T follicular helper cell (primary cell): ENCODE measurements around the gene CLCN1.

Experiments used
- DNase-seq: peaks from one replicate; pipeline ENCODE4 v3.0.0-alpha.2; 2020; ENCODE audit warnings: low read depth

The CLCN1 gene

DNA sequence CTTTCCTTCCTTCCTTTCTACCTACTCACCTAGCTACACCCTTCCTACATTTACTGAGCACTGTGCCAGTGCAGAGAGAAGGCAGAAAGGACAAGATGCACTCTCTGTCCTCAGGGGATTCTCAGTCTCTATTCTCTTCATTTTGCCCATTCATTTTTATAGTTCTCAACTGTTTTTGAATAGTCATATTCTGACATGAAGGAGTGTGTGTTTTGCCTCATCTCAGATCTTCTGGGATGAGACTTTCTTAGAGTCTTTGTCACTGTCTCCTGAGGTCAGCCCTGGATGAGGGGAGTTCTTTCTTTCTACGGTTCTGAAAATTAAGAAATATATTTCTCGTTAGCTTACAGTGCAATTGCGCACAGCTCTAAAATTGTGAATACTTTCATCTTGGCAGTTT lies 21.3 kb downstream of the CLCN1 start:
- no peak for DNase-seq

DNA sequence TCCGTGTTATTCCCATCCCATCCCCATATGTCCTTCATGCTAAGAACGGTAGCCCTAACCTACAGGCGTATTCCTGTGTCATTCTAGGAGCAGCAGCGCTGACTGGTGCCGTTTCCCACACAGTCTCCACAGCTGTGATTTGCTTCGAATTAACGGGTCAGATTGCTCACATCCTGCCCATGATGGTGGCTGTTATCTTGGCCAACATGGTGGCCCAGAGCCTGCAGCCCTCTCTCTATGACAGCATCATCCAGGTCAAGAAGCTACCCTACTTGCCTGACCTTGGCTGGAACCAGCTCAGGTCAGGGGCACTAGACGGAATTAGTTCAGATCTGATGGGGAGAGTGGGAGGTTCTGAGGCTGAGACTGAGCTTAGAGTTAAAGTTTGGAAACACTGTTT lies 25.9 kb downstream of the CLCN1 start:
- DNase-seq = no peak

DNA sequence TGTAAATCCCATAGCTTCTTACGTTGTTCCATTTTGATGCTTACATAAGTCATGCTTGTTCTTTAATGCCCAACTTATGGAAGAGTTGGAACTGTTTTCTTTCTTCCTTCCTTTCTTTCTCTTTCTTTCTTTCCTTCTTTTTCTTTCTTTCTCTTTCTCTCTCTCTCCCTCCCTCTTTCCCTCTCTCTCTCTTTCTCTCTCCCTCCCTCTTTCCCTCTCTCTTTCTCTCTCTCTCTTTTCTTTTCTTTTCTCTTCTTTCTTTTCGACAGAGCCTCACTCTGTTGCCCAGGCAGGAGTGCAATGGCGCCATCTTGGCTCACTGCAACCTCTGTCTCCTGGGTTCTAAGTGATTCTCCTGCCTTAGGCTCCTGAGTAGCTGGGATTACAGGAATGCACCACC lies 27.7 kb downstream of the CLCN1 start:
- DNase-seq = no peak

GRCh38 chr7:143345428-143345900 lies 29.6 kb downstream of the CLCN1 start:
- peak; percentile 47 for DNase-seq

GRCh38 chr7:143346018-143346417 lies 30.1 kb downstream of the CLCN1 start:
- DNase-seq = no peak

- no peak for DNase-seq
Measured at GRCh38 chr7:143347950-143348349, 32.0 kb downstream of the CLCN1 start.

GRCh38 chr7:143351060-143351459 lies 35.1 kb downstream of the CLCN1 start:
- no peak for DNase-seq

- no peak for DNase-seq
Measured at GRCh38 chr7:143351574-143351973, 35.7 kb downstream of the CLCN1 start.

DNA sequence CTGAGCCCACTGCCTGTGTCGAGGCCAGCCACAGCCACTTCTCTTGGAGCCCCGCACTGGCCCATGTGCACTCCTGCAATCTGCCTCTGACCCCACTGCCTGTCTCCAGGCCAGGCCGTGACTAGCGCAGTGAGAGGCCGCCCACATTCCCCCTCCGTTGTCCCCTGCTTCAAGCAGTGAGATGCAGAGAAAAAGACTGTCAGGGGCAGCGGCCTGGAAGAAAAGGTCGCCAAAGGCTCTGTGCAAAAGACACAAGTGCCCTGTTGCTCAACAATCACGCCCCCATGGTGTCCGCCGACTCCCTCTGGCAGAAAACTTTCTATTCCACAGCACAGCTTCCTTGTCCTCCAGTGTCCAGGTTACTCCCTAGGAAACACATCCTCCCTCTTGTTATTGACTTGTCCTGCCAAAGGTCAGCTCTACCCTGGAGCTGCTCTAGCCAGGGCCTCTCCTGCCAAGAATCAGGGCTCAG lies 36.7 kb downstream of the CLCN1 start:
- no peak for DNase-seq

DNA sequence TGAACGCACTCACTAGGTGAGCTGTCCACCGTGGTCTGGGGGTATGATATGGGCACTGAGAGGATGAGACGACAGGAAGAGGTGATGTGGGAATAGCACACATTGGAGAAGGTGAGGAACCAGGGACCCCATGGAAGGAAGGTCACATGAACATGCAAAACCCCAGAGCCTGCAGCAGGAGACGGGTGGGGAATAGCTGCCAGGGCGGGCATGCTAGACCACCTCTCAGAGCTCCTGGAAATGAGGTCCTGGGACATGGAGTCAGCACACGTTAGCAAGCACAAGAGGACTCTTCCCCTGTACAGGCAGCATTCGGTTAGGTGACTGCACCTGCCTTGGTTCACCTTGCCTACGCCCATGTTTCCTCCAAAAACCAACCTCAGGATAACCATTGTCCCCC lies 38.5 kb downstream of the CLCN1 start:
- no peak for DNase-seq

- no peak for DNase-seq
Measured at GRCh38 chr7:143354965-143355364, 39.1 kb downstream of the CLCN1 start.

DNA sequence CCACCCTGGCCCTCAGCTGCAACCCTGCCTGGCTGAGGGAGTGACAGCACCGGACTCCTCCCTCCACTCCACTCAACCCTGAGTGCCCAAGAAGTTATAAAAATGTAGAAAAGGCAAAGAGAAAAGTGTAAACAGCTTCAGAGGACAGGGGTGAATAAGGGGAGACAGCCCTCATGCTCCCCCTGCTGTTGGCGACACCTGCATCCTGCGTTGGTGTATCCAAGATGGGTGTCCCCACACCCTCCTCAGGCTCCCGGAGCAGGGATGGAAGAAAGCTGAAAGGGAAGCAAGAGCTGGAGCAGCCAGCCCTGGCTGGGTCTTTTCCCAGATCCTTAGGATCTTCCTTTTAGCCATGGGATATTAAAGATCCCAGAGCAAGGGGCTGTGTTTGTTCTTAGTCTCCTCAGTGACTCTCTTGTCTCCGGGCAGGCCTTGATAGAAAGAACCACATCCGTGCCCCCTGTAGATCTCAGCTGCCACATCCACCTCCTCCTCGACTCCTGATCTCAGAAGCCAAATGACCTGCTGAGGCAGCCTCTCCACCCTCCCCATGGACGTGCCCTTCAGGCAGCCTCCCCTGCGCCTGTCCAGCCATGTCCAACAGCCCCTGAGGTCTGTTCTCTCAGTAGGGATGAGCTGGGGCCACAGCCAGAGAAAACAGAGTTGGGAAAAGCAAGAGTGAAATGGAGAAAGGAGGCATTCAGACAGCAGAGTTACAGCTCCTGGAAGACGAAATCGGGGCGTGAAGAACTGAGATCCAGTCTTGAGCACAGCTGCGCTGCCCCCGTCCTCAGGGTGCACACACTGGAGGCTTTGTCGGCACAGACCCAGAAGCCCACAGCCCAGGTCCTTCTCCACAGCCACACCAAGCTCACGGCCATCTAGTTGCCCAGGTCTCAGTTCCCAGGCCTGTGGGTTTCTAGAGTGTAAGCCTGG lies 39.8 kb downstream of the CLCN1 start:
- DNase-seq = no peak

DNA sequence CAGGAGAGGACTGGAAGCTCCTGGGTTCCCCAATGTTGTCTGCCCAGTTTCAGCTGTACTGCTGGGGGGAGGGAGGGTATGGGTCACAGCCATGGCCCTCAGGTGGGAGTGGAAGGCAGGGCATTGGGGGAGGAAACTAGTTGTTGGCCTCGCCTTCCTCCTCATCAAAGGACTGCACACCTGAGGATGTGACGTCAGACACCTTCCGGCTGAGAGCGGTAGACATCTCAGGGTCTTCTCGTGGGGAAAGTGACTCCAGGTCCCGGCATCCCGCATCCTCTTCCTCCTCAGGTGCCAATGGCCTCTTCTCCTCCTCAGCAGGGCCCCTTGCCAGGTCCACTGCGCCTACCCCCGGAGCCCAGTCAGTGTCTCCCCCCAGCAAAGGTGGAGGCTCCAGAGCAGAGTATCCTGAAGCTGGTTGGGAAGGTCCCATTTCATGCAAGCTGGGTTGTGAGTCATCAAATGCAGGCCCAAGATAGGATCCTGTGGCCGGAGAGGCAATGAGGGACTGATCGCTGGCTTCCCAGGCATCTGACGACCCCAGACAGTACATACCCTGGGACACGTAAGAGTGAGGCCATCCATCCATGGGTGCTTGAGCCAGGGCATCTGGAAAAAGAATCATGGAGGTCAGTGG lies 40.6 kb downstream of the CLCN1 start:
- no peak for DNase-seq

DNA sequence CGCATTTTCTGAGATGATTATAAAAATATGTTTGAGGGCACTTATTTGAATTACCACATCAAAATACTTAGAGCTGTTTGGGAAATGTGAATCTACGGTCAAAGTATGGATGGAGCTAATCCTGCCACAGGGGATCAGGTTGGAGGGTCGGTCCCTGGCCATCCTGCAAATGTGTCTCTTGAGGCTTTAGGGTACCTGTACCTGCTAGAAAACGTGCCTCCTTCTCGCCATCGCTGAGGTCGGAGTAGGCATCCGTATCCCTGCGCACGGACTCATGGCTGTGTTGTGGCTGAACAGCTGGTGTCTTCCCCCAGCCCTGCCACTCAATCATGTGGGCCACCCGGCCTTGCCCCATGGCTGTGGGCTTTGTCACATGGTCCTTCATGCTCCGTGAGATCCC lies 42.7 kb downstream of the CLCN1 start:
- DNase-seq = no peak

- no peak for DNase-seq
Measured at GRCh38 chr7:143359771-143360353, 44.0 kb downstream of the CLCN1 start.

GRCh38 chr7:143360788-143361551 lies 45.1 kb downstream of the CLCN1 start:
- DNase-seq = no peak

GRCh38 chr7:143361552-143362130 lies 45.7 kb downstream of the CLCN1 start:
- DNase-seq = no peak

DNA sequence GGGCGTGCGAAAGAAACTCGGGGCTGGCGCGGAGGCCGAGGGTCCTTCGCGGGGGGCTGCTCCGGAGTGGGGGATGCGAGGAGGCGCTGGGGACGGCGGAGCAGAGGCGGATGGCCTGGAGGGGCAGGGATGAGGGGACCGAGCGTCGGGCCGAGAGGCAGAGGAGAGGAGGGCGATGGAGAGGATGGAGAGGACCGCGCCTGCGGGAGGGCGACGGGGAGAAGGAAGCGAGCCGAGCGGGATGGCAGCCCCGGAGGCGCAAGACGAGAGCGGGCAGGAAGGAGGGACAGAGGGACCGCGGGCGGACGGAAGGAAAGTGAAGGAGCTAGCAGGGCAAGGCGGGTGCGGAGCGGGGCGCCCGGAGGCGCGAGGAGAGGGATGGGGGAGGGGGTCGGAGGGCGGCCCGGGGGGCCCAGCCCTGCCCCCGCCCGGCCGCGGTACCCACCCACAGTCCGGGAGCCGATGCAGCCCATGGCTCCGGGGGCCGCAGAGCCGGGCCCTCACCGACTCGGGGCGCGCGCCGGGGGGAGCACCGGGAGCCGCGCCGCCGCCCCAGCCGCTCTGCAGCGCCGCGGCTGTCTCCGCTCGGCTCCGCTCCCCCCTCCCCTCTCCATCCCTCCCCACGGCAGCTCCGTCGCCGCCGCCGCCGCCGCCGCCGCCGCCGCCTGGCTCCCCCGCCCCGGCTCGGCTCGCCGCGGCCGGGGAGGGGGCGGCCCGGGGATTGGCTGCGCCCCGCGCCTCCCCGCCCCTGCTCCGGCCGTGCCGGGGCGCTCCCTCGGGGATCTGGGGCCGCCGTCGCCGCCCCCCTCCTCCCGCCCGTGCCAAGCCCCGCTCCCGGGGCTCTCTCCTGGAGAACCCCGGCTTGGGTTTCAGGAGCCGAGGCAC lies 46.5 kb downstream of the CLCN1 start, which contains the start of gene FAM131B:
FAM131B (minus strand) TSS at position 583 of the 885 bp plus-strand sequence; CDS start at position 473, 110 bp downstream.
- DNase-seq = peak; percentile 30

DNA sequence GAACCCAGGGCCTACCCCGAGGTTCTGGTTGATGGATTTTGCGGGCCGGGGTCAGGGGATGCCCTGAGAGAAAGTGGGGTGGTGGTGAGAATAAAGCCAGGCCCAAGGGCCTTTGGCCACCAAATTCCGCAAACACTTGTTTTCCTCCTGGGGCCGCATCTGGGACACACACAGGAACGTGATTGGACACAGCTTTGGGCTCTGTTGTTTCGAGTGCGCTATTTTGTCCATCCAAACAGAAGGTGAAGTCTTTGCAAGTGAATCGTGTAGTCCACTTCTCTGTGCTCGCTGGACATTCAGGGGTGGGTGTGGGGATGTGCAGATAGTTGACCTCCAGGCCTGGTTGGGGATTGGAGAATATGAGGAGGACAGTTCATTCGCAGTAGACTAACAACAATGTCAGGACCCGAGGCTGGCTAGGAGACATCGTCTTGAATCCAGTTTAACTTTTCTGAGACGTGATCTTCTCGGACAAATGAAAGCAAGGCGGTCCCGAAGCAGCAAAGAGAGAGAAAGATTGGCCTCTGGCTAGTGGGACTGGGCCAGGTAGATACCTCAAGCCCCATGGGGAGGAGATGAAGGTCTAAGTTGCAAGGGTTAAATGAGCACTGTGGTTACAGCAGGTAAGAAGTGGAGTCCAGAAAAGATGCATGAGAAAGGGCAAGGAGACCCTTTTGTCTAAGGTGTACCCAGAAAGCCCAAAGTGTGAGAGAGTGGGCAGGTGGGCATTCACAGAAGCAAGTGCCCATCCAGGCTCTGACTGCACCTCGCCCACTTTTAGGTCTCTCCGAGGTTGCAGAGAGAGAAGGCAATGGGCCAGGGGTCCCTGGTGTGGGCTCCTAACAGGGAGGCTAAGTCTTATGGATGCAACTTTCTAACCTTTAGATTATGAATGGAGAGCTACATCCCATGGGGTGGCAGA lies 47.4 kb downstream of the CLCN1 start:
- DNase-seq = no peak
